Measurements from ENCODE around the gene CETN1.

Gene CETN1

DNA sequence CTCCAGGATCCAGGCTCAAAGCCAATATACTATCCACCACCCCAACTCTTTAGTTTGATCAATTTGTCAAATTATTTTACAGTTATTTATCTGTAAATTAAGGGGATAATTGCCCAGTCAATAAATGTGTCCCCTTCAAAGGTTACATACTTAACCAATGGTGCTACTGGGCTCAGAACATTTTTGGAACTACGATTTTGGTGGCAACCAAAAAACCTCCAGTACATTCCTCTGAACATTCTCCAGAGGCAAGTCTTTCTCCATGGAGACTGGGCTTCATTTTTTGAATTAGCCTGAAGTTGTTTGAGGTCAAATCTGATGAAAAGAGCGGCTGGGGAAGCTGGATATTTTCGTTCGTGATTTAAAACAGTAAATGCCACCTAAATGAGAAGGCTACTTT lies 14.9 kb downstream of the CETN1 start:
- H3K9me3 ChIP-seq (ENCODE audit: low read length) = no peaks in the 10 kb centered on the region
- H3K27me3 ChIP-seq (ENCODE audit: insufficient read depth, low read length) = peaks cover 5% of the 10 kb centered on the region
- peaks cover 2% of the 10 kb centered on the region for H3K4me1 ChIP-seq (ENCODE audit: insufficient read depth, low read length)
- H3K4me3 ChIP-seq (ENCODE audit: low read length) = no peak overlapping the region
- H3K36me3 ChIP-seq (ENCODE audit: insufficient read depth, low read length) = no peaks in the 10 kb centered on the region
- no peak overlapping the region for H2AFZ ChIP-seq (ENCODE audit: low read depth, low read length)

DNA sequence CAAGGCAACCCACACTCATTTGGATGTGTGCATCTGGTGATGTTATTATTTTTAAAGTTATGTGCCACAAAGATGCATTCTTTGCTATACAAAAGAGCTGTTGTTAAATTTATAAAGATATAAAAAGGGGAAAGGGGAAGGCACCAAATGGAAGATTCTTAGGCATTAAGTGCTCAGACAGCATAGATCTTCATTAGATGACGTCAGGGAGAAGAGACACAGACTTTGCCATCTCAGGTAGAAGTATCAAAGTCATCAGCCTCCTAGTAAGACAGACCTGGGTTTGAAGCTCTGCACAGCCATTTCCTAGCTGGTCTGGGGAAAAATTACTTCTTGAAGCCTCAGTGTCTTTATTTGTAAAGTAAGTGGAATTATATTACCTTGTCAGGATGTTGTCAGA lies 15.4 kb downstream of the CETN1 start:
- peaks cover 2% of the 10 kb centered on the region for H3K4me1 ChIP-seq (ENCODE audit: insufficient read depth, low read length)
- H3K4me3 ChIP-seq (ENCODE audit: low read length) = no peak overlapping the region
- no peak overlapping the region for H2AFZ ChIP-seq (ENCODE audit: low read depth, low read length)
- peaks cover 5% of the 10 kb centered on the region for H3K27me3 ChIP-seq (ENCODE audit: insufficient read depth, low read length)
- H3K9me3 ChIP-seq (ENCODE audit: low read length) = no peaks in the 10 kb centered on the region
- no peaks in the 10 kb centered on the region for H3K36me3 ChIP-seq (ENCODE audit: insufficient read depth, low read length)

DNA sequence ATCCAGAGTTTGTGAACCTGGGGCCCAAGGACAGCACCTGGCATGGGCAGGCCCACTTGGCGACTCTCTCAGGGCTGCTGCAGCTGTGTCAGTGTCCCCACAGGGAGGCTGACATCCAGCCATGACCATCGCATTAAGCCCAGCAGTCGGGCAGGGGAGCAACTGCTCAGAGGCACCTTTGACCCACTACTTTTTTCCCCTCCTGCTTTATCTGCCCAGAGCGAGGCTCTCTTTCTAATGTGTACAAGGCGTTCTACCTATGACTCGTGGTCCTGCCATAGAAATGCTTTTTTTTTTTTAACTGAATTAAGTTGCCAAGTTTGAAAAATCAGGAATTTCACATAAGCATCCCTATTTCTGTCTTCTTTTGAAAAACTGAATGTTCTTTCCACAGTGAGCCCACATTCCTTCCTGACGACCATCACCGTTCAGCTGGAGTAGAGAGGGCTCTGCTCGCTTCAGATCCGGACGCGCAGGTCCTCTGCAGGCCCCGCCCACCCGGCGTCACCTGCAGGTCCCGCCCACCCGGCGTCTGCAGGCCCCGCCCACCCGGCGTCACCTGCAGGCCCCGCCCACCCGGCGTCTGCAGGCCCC lies 16.2 kb downstream of the CETN1 start:
- no peak overlapping the region for H2AFZ ChIP-seq (ENCODE audit: low read depth, low read length)
- no peaks in the 10 kb centered on the region for H3K9me3 ChIP-seq (ENCODE audit: low read length)
- H3K27me3 ChIP-seq (ENCODE audit: insufficient read depth, low read length) = peaks cover 9% of the 10 kb centered on the region
- no peak overlapping the region for H3K4me3 ChIP-seq (ENCODE audit: low read length)
- no peaks in the 10 kb centered on the region for H3K36me3 ChIP-seq (ENCODE audit: insufficient read depth, low read length)
- H3K4me1 ChIP-seq (ENCODE audit: insufficient read depth, low read length) = peaks cover 2% of the 10 kb centered on the region

DNA sequence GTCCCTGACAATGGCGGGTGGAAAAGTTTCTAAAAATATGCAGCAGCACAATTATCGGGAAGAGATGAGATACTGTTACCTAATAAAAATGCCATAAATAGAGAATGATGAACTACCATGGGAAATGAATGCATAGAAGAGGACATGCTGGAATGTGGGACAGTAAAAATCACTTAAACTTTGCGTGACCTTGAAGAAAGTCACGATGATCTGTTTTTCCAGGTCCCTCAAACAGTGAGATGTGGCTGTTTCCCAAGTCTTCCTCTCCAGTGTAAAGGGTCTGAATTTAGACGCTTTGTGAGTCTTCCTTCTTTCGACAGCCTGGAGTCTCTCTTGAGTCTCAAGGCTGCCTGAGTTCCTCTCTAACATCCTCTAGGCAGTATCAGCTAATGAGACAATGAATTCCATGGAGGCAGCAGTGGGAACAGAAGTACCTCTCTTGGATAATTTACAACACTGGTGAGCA lies 18.0 kb downstream of the CETN1 start:
- H3K4me1 ChIP-seq (ENCODE audit: insufficient read depth, low read length) = peaks cover 2% of the 10 kb centered on the region
- no peak overlapping the region for H2AFZ ChIP-seq (ENCODE audit: low read depth, low read length)
- H3K36me3 ChIP-seq (ENCODE audit: insufficient read depth, low read length) = no peaks in the 10 kb centered on the region
- no peaks in the 10 kb centered on the region for H3K9me3 ChIP-seq (ENCODE audit: low read length)
- no peak overlapping the region for H3K4me3 ChIP-seq (ENCODE audit: low read length)
- H3K27me3 ChIP-seq (ENCODE audit: insufficient read depth, low read length) = peaks cover 9% of the 10 kb centered on the region

DNA sequence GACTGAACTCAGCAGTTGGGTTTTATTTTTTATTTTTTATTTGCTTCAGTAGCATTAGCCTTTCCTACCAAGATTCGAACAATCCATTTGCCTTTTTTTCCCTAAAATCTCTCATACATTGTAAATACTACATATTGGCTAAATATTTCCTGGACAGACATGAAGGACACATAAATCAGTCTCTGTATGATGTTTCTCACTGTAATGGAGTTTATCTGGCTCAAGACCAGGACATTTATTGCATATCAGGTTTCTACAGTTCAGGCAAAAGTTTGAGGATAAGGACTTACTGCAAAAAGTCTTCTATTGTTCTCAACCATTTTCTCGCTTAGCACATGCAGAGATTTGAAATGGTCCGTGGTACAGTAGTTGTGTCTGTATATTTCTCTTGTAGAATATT lies 19.9 kb downstream of the CETN1 start:
- H3K4me1 ChIP-seq (ENCODE audit: insufficient read depth, low read length) = peaks cover 2% of the 10 kb centered on the region
- no peak overlapping the region for H2AFZ ChIP-seq (ENCODE audit: low read depth, low read length)
- peaks cover 9% of the 10 kb centered on the region for H3K27me3 ChIP-seq (ENCODE audit: insufficient read depth, low read length)
- no peaks in the 10 kb centered on the region for H3K9me3 ChIP-seq (ENCODE audit: low read length)
- H3K36me3 ChIP-seq (ENCODE audit: insufficient read depth, low read length) = no peaks in the 10 kb centered on the region
- no peak overlapping the region for H3K4me3 ChIP-seq (ENCODE audit: low read length)

DNA sequence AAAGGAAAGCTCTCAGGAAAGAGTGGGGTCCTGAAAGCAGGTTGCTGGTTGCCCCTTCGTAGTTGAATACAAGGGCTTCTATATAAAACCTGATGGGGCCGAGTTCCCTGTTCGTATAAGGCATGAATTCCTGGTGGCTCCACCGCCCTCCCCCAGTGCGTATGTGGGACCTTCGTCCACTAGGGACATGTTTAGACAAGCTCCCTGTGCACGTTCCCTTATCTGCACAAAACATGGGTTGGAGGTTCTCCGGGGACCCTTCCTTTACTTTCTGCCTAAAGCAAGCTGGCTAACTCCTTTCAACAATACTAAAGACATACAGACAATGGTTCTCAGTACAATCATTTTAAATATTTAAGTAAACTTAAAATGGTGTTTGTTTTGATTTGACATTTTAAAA lies 24.6 kb downstream of the CETN1 start:
- H3K4me3 ChIP-seq (ENCODE audit: low read length) = no peak overlapping the region
- H3K4me1 ChIP-seq (ENCODE audit: insufficient read depth, low read length) = no peaks in the 10 kb centered on the region
- peaks cover 3% of the 10 kb centered on the region for H3K27me3 ChIP-seq (ENCODE audit: insufficient read depth, low read length)
- no peak overlapping the region for H2AFZ ChIP-seq (ENCODE audit: low read depth, low read length)
- no peaks in the 10 kb centered on the region for H3K36me3 ChIP-seq (ENCODE audit: insufficient read depth, low read length)
- H3K9me3 ChIP-seq (ENCODE audit: low read length) = no peaks in the 10 kb centered on the region

DNA sequence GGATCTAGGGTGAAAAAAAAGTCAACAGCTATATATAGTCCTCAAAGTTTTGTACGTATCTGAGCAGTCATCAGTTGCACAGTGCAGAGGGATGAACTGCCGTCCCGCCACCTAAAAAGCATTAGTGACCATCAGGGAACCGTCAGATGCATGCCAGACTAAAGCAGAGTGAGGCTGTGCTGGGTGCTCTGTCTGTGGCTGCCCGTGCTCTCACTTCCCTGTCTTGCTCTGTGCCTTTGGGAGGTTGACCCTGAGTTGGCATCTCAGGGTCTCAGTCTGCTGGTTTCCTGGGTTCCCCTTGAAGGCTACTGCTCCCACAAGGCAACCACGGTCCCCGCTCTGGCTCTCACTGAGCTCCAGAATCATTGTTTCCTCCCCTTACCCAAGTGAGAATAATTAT lies 27.8 kb downstream of the CETN1 start:
- Histone ChIP-seq H3K9me3 (ENCODE audit: low read length) (no peaks in the 10 kb centered on the region), H3K4me1 (ENCODE audit: insufficient read depth, low read length) (no peaks in the 10 kb centered on the region), H2AFZ (ENCODE audit: low read depth, low read length) (no peak overlapping the region)

DNA sequence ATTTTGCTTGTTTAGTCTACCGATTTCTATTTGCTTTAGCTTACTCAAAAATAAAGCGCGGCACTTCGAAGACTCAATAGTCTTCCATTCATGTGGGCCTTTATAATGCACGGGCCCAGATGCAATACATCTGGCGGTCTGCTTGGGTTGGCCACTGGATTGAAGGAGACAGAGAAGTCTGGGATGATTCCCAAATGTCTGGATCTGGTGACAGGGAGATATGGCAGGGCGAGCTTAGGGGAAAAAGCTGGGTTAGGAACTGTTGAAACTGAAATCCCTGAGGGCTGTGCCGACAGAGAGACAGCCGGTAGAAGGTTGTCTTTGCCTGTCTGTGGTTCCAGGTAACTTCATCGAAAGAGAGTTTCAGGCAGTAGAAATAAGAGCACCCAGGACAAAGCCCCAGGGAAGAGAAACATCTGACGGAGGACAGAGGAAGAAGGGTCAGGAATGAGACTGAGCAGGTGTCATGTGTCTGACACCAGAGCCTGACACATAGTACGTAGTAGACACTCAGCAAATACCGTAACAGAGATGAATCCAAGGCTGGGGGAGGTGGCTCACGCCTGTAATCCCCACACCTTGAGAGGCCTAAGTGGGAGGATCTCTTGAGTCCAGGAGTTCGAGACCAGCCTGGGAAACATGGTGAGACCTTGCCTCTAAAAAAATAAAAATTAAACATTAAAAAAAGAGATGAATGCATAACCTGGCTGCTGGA lies 30.2 kb downstream of the CETN1 start:
- Histone ChIP-seq H3K4me3 (ENCODE audit: low read length) (no peak overlapping the region), H2AFZ (ENCODE audit: low read depth, low read length) (no peak overlapping the region), H3K36me3 (ENCODE audit: insufficient read depth, low read length) (no peaks in the 10 kb centered on the region), H3K4me1 (ENCODE audit: insufficient read depth, low read length) (no peaks in the 10 kb centered on the region), H3K9me3 (ENCODE audit: low read length) (no peaks in the 10 kb centered on the region), H3K27me3 (ENCODE audit: insufficient read depth, low read length) (peaks cover 2% of the 10 kb centered on the region)

More for the DNA sequence above, 27.8 kb downstream of the CETN1 start:
- no peak overlapping the region for H3K4me3 ChIP-seq (ENCODE audit: low read length)
- H3K27me3 ChIP-seq (ENCODE audit: insufficient read depth, low read length) = peaks cover 2% of the 10 kb centered on the region
- no peaks in the 10 kb centered on the region for H3K36me3 ChIP-seq (ENCODE audit: insufficient read depth, low read length)

DNA sequence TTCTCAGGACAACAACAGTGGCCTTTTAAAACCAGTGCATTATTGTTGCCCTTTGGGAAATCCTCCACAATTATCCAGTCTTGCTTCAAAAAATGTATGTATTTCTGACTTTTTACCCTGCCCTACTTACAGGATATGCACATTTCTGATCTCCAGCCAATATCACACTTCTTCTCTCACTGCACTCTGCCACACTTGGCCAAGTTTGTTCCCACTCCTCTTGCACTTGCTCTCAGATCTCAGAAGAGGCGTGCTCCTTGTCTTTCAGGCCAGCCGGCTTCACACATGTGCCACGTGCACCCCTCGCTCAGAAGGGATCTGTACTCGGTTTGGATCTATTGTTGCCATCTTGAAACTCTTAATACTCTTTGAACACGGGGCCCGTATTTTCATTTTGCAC lies 32.0 kb downstream of the CETN1 start:
- H3K4me1 ChIP-seq (ENCODE audit: insufficient read depth, low read length) = no peaks in the 10 kb centered on the region
- no peak overlapping the region for H3K4me3 ChIP-seq (ENCODE audit: low read length)
- no peak overlapping the region for H2AFZ ChIP-seq (ENCODE audit: low read depth, low read length)
- peaks cover 2% of the 10 kb centered on the region for H3K27me3 ChIP-seq (ENCODE audit: insufficient read depth, low read length)
- H3K36me3 ChIP-seq (ENCODE audit: insufficient read depth, low read length) = no peaks in the 10 kb centered on the region
- H3K9me3 ChIP-seq (ENCODE audit: low read length) = no peaks in the 10 kb centered on the region

DNA sequence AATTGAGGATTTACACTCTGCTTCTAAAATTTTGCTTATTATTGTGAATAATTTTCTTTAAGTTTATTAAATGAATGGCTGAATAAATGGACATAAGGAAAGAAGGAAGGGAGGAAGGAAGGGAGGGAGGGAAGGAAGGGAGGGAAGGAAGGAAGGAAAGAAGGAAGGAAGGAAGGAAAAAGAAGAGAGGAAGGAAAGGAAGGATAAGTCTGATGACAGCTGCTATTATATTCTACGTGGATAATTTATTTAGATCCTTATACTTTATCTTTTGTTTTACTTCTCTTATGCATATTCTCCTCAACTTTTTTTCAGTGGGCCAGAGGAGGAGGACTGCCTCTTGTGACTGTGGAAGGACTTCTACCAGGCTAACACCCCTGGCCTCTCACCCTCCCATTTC lies 34.0 kb downstream of the CETN1 start:
- Histone ChIP-seq H3K4me3 (ENCODE audit: low read length) (no peak overlapping the region), H3K9me3 (ENCODE audit: low read length) (no peaks in the 10 kb centered on the region), H3K4me1 (ENCODE audit: insufficient read depth, low read length) (peaks cover 2% of the 10 kb centered on the region), H3K27me3 (ENCODE audit: insufficient read depth, low read length) (peaks cover 2% of the 10 kb centered on the region), H3K36me3 (ENCODE audit: insufficient read depth, low read length) (no peaks in the 10 kb centered on the region), H2AFZ (ENCODE audit: low read depth, low read length) (no peak overlapping the region)

DNA sequence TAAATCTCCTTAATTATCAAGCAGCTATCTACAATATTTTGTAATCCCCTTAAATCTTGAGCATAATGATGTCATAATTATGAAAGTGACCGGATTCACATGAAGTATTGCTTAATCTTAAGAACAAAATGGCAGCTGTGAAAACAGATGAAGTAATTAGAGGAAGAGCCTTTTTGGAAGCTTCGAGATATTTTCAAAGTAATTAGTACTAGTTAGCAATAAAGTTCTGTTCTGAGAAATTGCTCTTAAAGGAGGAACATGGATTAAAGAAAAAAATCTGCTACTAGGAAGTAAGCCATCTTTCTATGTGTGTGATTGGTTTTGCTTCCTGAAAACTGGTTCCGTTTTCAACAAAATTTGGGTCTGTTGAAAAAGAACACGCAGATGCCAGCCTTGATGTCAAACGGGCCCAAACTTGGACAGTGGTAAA lies 34.9 kb downstream of the CETN1 start:
- Histone ChIP-seq H3K27me3 (ENCODE audit: insufficient read depth, low read length) (peaks cover 2% of the 10 kb centered on the region), H3K36me3 (ENCODE audit: insufficient read depth, low read length) (no peaks in the 10 kb centered on the region)

DNA sequence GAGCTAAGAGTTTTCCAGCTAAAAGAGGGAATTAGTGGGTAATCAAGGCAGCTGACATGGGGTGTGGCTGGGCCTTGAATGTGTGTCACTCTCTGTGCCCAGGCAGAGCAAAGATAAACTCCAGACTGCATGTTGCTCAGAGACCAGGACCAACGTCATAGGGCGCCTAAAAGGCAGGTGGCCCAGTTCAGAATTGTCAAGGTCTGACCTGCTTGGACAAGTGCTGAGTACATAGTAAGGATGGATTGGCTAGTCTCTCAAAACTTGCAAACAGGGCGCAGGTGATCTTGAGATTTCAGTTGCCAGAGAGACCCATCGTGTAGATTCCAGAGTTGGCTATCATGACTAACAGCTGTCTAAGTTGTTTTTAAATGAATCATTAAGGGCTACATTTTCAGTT lies 35.6 kb downstream of the CETN1 start:
- Histone ChIP-seq H2AFZ (ENCODE audit: low read depth, low read length) (no peak overlapping the region), H3K4me1 (ENCODE audit: insufficient read depth, low read length) (peaks cover 2% of the 10 kb centered on the region), H3K4me3 (ENCODE audit: low read length) (no peak overlapping the region), H3K36me3 (ENCODE audit: insufficient read depth, low read length) (no peaks in the 10 kb centered on the region), H3K9me3 (ENCODE audit: low read length) (no peaks in the 10 kb centered on the region), H3K27me3 (ENCODE audit: insufficient read depth, low read length) (peaks cover 2% of the 10 kb centered on the region)

More for the DNA sequence above, 34.9 kb downstream of the CETN1 start:
- H3K4me3 ChIP-seq (ENCODE audit: low read length) = no peak overlapping the region
- peaks cover 2% of the 10 kb centered on the region for H3K4me1 ChIP-seq (ENCODE audit: insufficient read depth, low read length)
- H2AFZ ChIP-seq (ENCODE audit: low read depth, low read length) = no peak overlapping the region
- H3K9me3 ChIP-seq (ENCODE audit: low read length) = no peaks in the 10 kb centered on the region

DNA sequence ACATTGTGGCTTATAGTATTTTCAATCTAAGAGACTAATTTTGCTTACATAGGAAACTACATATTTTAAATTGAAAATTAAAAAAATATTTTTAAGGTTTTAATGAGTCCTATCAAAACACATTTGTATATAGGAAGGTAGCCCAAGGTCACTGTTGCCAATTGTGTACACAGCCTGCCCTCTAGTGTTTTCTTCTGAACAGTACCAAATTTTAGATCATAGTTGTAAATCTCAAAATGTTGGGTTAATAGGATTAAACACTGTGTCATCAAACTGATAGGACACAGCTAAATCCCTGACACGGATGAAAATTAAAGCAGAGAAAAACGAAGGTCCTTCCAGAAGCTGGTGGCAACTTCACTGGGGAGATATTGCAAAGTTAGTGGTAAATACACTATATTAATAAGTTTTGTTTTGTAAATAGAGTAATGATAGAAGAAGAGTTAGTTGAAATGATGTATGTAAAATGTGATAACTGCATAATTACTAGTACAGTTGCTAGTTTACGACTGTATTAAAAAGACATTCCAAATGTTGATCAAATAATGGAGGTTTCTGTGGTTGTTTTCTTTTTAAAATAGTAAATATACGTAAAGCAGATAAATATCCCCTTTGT lies 36.3 kb downstream of the CETN1 start:
- Histone ChIP-seq H3K27me3 (ENCODE audit: insufficient read depth, low read length) (peaks cover 2% of the 10 kb centered on the region), H3K4me3 (ENCODE audit: low read length) (no peak overlapping the region), H2AFZ (ENCODE audit: low read depth, low read length) (no peak overlapping the region), H3K4me1 (ENCODE audit: insufficient read depth, low read length) (peaks cover 2% of the 10 kb centered on the region), H3K36me3 (ENCODE audit: insufficient read depth, low read length) (no peaks in the 10 kb centered on the region), H3K9me3 (ENCODE audit: low read length) (no peaks in the 10 kb centered on the region)

All from neuron (in vitro differentiated cells).